Gastrocnemius medialis (tissue), 4 donors: Measurements from ENCODE around the gene ETS2.

ENCODE experiments used
- POLR2A ChIP-seq, 2 donors: fragments of 450-650 bp; IDR thresholded peaks; one replicate each; pipeline ENCODE4 v1.6.1; 2017; ENCODE audit warnings: antibody characterized with exemption in 2 of 2, mild to moderate bottlenecking in 2 of 2, moderate library complexity in 2 of 2
- TF ChIP-seq, protein P1 (sequence below), 5 experiments: fragments of 450-650 bp in 3 of 5; fragments of 200-600 bp in 2 of 5; sonication (generic) in 2 of 5; IDR thresholded peaks in 4 of 5; conservative IDR thresholded peaks in 1 of 5; 1 replicate in 4 of 5; 2 replicates in 1 of 5; pipeline ENCODE4 v1.5.1; 2016 to 2019; ENCODE audit warnings: antibody characterized with exemption in 5 of 5, mild to moderate bottlenecking in 3 of 5, moderate library complexity in 3 of 5

- TF ChIP-seq, protein P1, sequence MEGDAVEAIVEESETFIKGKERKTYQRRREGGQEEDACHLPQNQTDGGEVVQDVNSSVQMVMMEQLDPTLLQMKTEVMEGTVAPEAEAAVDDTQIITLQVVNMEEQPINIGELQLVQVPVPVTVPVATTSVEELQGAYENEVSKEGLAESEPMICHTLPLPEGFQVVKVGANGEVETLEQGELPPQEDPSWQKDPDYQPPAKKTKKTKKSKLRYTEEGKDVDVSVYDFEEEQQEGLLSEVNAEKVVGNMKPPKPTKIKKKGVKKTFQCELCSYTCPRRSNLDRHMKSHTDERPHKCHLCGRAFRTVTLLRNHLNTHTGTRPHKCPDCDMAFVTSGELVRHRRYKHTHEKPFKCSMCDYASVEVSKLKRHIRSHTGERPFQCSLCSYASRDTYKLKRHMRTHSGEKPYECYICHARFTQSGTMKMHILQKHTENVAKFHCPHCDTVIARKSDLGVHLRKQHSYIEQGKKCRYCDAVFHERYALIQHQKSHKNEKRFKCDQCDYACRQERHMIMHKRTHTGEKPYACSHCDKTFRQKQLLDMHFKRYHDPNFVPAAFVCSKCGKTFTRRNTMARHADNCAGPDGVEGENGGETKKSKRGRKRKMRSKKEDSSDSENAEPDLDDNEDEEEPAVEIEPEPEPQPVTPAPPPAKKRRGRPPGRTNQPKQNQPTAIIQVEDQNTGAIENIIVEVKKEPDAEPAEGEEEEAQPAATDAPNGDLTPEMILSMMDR (IDR thresholded peaks at IDR 0.05 in 4 of 5, conservative IDR thresholded peaks at IDR 0.05 in 1 of 5) = no peak
- no peak for TF ChIP-seq POLR2A (IDR thresholded peaks at IDR 0.05)
Measured at GRCh38 chr21:38777015-38777414, 28.7 kb upstream of the ETS2 start.
